IgD-negative memory B cell (primary cell): ENCODE data around the gene NRTN. TPM values are rescaled to one million over a fixed set of nuclear protein-coding genes. Genes with fewer than 3 reads are reported as not detected.

Source experiments
- H3K27ac Mint-ChIP-seq, 3 donors: one replicate each; pipeline ENCODE4 v1.8.0; 2020 to 2022; ENCODE audit warnings: mild to moderate bottlenecking in 3 of 3, mixed read lengths in 3 of 3, moderate library complexity in 1 of 3
- H3K27me3 Mint-ChIP-seq: one replicate; pipeline ENCODE4 v1.8.0; 2021; ENCODE audit warnings: mixed read lengths
- H3K36me3 Mint-ChIP-seq: one replicate; pipeline ENCODE4 v1.8.0; 2020; ENCODE audit warnings: mild to moderate bottlenecking, mixed read lengths
- H3K4me1 Mint-ChIP-seq, 3 donors: one replicate each; pipeline ENCODE4 v1.8.0; 2020 to 2022; ENCODE audit warnings: mixed read lengths in 3 of 3, mild to moderate bottlenecking in 1 of 3
- H3K4me3 Mint-ChIP-seq, 4 donors: one replicate each; pipeline ENCODE4 v1.8.0; 2020 to 2022; ENCODE audit warnings: mild to moderate bottlenecking in 4 of 4, mixed read lengths in 4 of 4, moderate library complexity in 3 of 4
- H3K9me3 Mint-ChIP-seq, 3 donors: one replicate each; pipeline ENCODE4 v1.8.0; 2020 to 2021; ENCODE audit warnings: mixed read lengths in 3 of 3, mild to moderate bottlenecking in 1 of 3
- polyA plus RNA-seq: library from polyadenylated mRNA; unstranded; fragments of 300-500 nt; fragmentation: Illumina TruSeq; gene quantifications from one replicate; pipeline ENCODE4 v1.2.3, GENCODE V29; 2021

The NRTN gene
- polyA plus RNA-seq, 1 donor from 2014 or later: not detected

- Mint-ChIP-seq H3K36me3 (no peaks in the 10 kb centered on the region), H3K27ac (no peak overlapping the region), H3K9me3 (no peaks in the 10 kb centered on the region), H3K4me1 (no peaks in the 10 kb centered on the region), H3K4me3 (no peak overlapping the region), H3K27me3 (peaks cover 9% of the 10 kb centered on the region)
Observed at GRCh38 chr19:5877427-5877826, 72.6 kb downstream of the NRTN start.

GRCh38 chr19:5877882-5878281 lies 73.0 kb downstream of the NRTN start:
- Mint-ChIP-seq H3K9me3 (no peaks in the 10 kb centered on the region), H3K4me3 (no peak overlapping the region), H3K27ac (no peak overlapping the region), H3K36me3 (no peaks in the 10 kb centered on the region), H3K4me1 (no peaks in the 10 kb centered on the region), H3K27me3 (peaks cover 9% of the 10 kb centered on the region)

Other genes starting within 250 kb of the NRTN start
- gene TINCR, start 237.1 kb upstream of the NRTN start, polyA plus RNA-seq: not detected
- 70.8 TPM for gene SAFB2, start 182.3 kb upstream of the NRTN start, polyA plus RNA-seq
- gene SAFB, start 182.0 kb upstream of the NRTN start, polyA plus RNA-seq: 110 TPM
- gene MICOS13, start 124.6 kb upstream of the NRTN start, polyA plus RNA-seq: 107 TPM
- gene HSD11B1L, start 124.0 kb upstream of the NRTN start, polyA plus RNA-seq: 2.1 TPM
- gene RPL36, start 114.8 kb upstream of the NRTN start, polyA plus RNA-seq: 2,640 TPM
- 38.5 TPM for gene LONP1, start 84.9 kb upstream of the NRTN start, polyA plus RNA-seq
- not detected for gene CATSPERD, start 84.4 kb upstream of the NRTN start, polyA plus RNA-seq
- not detected for gene PRR22, start 20.3 kb upstream of the NRTN start, polyA plus RNA-seq
- 35.2 TPM for gene DUS3L, start 13.9 kb upstream of the NRTN start, polyA plus RNA-seq
- 0.55 TPM for gene FUT6, start 34.6 kb downstream of the NRTN start, polyA plus RNA-seq
- not detected for gene FUT3, start 46.4 kb downstream of the NRTN start, polyA plus RNA-seq
- not detected for gene FUT5, start 65.5 kb downstream of the NRTN start, polyA plus RNA-seq
- 371 TPM for gene NDUFA11, start 98.7 kb downstream of the NRTN start, polyA plus RNA-seq
- 4.2 TPM for gene VMAC, start 99.8 kb downstream of the NRTN start, polyA plus RNA-seq
- 3.7 TPM for gene CAPS, start 109.2 kb downstream of the NRTN start, polyA plus RNA-seq
- 9.4 TPM for gene RANBP3, start 173.1 kb downstream of the NRTN start, polyA plus RNA-seq